HG02610 (cell line): ENCODE data around the gene RASGRP1.

Source experiments
- ATAC-seq: cut with Tn5 transposase; IDR thresholded peaks from one replicate; pipeline ENCODE4 v1.9.1; 2021; ENCODE audit warnings: mild to moderate bottlenecking, moderate library complexity; ENCODE audit not compliant: unreplicated experiment

Gene RASGRP1

DNA sequence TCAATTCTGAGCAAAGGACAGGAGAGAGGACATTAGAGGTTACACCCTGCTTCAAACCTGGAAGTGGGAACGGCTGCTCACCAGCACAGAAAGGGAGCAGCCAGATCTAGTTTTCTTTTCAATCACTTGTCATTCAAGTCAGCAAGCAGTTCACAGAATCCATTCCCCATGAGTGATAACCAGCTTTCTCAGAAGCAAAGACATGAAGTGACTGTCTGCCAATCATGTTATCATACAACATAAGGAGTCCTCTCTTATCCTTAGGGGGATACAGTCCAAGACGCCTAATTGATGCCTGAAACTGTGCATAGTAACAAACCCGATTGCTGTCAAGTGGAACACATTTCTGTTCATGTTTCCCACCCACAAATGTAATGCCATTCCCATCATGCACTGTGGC is 56.0 kb downstream of the RASGRP1 start:
- ATAC-seq, result peak; percentile 75

- no peak for ATAC-seq
These were observed 57.0 kb downstream of the RASGRP1 start for GRCh38 chr15:38507570-38507969.

DNA sequence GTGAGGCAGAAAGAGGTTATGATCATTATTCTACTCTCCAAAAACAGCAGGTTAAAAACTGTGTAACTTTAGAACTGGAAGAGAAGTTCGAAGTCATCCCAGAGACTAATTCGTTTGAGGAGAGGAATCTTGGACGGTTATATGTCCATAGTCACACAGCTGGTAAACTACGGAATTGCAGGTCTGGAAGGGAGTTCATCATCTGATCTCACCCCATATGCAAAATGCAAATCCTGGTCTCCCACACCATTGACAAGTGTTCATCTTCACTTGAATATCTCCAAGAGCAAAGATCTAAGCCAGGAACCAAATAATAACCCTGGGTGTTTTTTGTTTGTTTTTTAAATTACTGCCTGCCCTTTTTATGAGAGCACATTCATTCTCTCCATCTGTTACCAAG is 57.6 kb downstream of the RASGRP1 start:
- no peak for ATAC-seq

- ATAC-seq, result no peak
These were observed 59.7 kb downstream of the RASGRP1 start for GRCh38 chr15:38504680-38505467.

DNA sequence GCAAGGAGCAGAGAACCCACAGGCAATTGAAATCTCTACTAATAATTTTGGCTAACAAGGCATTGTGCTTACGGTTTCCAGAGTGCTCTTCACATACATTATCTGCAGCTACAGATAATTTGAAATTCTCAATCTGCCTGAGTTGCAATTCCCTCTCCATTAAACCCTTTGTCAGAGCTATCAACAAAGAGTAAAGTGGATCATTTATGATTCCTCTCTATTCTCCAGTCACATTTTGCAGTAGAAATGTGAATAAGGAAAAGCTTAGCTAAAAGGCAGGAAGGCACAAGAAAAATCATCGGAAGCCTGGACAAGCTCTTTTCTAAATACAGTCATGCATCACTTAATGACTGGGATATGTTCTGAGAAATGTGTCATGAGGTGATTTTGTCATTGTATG is 61.1 kb downstream of the RASGRP1 start:
- ATAC-seq, result no peak

DNA sequence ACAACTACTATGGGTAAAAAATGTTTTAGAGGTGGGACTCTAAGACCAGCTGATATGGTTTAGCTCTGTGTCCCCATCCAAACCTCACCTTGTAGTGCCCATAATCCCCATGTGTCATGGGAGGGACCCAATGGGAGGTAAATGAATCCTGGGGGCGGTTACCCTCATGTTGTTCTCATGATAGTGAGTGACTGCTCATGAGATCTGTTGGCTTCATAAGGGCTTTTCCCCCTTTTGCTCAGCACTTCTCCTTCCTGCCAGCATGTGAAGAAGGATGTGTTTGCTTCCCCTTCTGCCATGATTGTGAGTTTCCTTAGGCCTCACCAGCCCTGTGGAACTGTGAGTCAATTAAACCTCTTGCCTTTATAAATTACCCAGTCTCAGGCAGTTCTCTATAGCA is 65.0 kb downstream of the RASGRP1 start:
- no peak for ATAC-seq

GRCh38 chr15:38496151-38496550 is 68.5 kb downstream of the RASGRP1 start:
- no peak for ATAC-seq

- ATAC-seq, result no peak
These were observed 74.2 kb downstream of the RASGRP1 start for GRCh38 chr15:38490242-38490922.

- no peak for ATAC-seq
These were observed 77.2 kb downstream of the RASGRP1 start for GRCh38 chr15:38487378-38487777.

- peak; percentile 65 for ATAC-seq
These were observed 77.7 kb downstream of the RASGRP1 start for GRCh38 chr15:38486936-38487335.

DNA sequence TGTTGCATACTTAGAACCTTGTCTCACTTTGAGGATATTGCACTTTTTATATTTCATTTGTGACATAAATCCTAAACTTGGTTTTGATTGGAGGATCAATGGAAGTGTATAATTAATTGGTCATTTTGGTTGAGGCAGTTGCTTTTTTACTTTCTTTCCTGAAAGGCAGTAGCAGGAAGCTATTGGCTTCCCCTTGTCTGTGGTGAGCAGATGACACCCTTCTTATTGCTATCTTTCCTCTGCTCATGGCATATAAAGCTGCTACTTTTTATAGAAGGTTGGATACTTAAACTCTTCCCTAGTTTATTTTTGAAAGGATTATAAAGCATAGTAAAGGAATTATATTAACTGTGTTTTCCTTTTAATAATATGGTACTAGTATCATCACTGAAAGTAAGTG is 82.0 kb downstream of the RASGRP1 start:
- ATAC-seq, result no peak

DNA sequence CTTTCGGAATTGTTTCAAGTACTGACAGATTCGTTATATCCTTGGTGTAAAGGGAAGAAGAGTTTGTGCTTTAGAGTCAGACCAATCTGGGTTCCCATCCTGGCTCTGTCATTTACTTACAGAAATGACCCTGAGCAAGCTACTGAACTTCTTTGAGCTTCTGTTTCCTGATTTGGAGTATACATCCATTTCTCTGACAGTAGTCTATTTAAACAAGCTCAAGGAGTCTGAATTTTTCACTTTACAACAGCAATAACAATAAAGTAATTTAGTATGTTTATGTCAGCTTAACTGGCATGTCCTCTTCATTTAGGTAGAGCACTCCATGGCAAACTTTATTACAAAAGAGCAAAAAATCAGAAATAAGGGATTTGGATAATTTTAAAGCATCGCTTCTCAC is 82.9 kb downstream of the RASGRP1 start:
- no peak for ATAC-seq

- ATAC-seq, result no peak
These were observed 83.5 kb downstream of the RASGRP1 start for GRCh38 chr15:38481113-38481512.

DNA sequence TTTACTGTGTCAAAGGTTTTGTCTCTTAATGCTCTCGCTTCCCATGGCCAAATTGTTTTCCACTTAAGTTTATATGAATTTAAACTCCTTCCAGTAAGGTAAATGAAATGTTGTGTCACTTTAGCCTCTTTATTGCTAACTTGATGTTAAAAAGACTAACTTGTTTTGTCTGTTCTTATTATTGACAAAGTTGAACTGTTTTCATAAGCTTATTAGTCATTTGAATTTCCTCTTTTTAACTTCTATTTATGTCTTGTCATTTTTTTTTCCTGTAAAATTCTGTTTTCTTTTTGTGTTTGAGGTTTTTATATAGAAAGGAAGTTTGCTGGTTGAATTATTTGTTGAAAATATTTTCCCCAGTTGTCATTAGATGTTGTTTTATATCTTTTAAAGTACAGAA is 84.9 kb downstream of the RASGRP1 start:
- no peak for ATAC-seq

GRCh38 chr15:38479266-38479665 is 85.3 kb downstream of the RASGRP1 start:
- no peak for ATAC-seq

- no peak for ATAC-seq
These were observed 87.0 kb downstream of the RASGRP1 start for GRCh38 chr15:38477637-38478036.

- no peak for ATAC-seq
These were observed 88.5 kb downstream of the RASGRP1 start for GRCh38 chr15:38476120-38476519.

- ATAC-seq, result no peak
These were observed 89.3 kb downstream of the RASGRP1 start for GRCh38 chr15:38475361-38475760.

DNA sequence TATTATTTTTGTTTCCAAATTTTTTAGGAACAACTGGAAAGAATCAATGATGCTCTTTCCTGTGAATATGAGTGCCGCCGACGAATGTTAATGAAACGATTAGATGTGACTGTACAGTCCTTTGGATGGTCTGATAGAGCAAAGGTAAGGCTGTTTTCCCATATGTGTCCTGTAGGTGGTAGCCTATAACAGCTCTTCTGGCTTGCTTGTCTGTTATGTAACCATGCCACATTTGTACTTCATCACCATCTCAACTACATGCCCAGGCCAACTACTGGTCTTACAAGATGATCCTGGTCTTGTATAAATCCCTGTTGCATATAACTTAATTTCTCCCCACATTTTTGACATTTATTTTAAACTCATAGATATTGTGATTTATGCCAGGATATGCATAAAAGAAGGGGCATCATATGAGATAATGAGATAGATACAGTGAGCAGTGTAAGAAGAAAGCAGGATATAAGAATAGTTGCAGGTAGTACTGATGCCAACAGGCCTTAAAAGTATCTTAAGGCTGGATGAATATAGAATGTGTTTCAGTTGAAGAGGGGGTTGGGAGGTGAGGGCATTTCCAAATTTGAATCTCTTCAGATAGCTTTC is 90.4 kb downstream of the RASGRP1 start:
- peak; percentile 97 for ATAC-seq

DNA sequence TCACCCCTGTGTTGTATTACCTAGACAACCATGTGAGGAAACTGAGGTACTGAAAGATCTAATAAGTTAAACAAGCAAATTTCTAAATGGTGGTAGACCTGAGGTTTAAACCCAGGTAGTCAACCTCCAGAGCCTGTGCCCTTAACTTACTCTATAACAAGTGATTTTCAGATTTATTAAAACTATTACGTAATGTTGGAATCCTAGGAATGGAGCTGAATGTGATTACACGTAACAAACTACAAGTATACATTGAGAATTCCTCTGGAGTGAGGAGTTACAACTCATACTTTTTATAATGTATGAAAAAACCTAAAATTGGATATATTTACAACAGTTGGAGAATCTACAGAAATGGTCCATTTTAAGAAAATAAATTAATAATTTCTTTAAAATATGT is 92.6 kb downstream of the RASGRP1 start:
- ATAC-seq, result no peak

DNA sequence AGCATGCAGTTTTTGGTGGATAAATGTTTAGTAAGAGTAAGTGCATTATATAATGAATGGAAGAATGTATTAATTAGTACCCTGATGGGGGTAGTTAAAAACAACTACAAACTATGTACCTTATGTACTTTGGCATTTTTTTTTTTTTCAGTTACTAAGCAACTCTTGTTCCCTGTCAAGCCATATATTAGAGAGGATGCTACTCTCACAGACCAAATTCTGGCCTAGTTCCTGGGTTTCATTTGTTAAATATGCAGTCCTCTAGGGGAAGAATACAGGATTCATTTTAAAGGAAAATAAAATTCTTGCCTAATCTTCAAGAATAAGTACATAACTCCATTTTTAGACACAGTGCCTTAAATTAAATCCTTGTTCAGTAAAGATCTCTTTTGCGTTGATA is 93.8 kb downstream of the RASGRP1 start:
- no peak for ATAC-seq

GRCh38 chr15:38464675-38465074 is 99.9 kb downstream of the RASGRP1 start:
- no peak for ATAC-seq
